ENCODE data around the gene THRSP. TPM values are rescaled to one million over a fixed set of nuclear protein-coding genes. Genes with fewer than 3 reads are reported as not detected.
"Not testable (repeated sequence)": the region's sequence is repeated elsewhere in the genome, so short reads cannot be mapped to it uniquely, and the experiment has no call there.

Gene THRSP
- total and polyA plus RNA-seq, 11 donors: 0.33 to 51.0 (median 3.9) TPM; not detected in 3

DNA sequence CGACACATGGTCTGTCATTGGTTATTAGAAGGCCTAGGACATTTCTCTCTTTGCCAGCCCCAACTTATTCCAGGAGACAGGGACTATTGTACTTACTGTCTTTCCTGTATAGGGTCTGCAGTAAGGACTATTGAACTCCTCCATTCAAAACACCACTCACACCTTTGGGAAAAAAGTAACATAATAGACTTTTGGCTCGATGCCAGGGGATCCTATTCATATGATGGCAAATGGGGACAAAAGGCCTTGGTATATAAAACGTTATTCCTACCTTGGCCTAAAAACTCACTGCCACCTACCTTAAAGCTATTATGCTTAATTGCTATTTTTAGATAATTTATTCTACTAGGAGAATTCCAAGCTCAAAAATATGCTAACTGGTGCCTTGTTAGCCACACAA, 22.3 kb downstream of the THRSP start:
- H3K36me3 ChIP-seq: no peaks in the 10 kb centered on the region
- TF ChIP-seq, protein P1, sequence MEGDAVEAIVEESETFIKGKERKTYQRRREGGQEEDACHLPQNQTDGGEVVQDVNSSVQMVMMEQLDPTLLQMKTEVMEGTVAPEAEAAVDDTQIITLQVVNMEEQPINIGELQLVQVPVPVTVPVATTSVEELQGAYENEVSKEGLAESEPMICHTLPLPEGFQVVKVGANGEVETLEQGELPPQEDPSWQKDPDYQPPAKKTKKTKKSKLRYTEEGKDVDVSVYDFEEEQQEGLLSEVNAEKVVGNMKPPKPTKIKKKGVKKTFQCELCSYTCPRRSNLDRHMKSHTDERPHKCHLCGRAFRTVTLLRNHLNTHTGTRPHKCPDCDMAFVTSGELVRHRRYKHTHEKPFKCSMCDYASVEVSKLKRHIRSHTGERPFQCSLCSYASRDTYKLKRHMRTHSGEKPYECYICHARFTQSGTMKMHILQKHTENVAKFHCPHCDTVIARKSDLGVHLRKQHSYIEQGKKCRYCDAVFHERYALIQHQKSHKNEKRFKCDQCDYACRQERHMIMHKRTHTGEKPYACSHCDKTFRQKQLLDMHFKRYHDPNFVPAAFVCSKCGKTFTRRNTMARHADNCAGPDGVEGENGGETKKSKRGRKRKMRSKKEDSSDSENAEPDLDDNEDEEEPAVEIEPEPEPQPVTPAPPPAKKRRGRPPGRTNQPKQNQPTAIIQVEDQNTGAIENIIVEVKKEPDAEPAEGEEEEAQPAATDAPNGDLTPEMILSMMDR (IDR thresholded peaks at IDR 0.05): no peak
- TF ChIP-seq POLR2A (IDR thresholded peaks at IDR 0.05): no peak
- no peak overlapping the region for H3K4me3 ChIP-seq
- WGBS, 4 donors: 60 to 80% (median 64%) methylated on average over 3 of the region's 3 CpGs
- DNase-seq: no peak
- no peaks in the 10 kb centered on the region for H3K27me3 ChIP-seq
- intact Hi-C loops (cut with DNase I): loop anchor here in 2 of 10 donors (10.0 kb wide), 2 partner anchors 99 to 479 kb away; partner anchors contain the start of genes KCTD21 (in 2 of the 2) and USP35 (in 2 of the 2)
- no peak for ATAC-seq
- H3K4me1 ChIP-seq: peaks cover 0 to 2% (median 0%) of the 10 kb centered on the region in 12 donors
- H3K27ac ChIP-seq: no peak overlapping the region
- no peaks in the 10 kb centered on the region for H3K9me3 ChIP-seq

DNA sequence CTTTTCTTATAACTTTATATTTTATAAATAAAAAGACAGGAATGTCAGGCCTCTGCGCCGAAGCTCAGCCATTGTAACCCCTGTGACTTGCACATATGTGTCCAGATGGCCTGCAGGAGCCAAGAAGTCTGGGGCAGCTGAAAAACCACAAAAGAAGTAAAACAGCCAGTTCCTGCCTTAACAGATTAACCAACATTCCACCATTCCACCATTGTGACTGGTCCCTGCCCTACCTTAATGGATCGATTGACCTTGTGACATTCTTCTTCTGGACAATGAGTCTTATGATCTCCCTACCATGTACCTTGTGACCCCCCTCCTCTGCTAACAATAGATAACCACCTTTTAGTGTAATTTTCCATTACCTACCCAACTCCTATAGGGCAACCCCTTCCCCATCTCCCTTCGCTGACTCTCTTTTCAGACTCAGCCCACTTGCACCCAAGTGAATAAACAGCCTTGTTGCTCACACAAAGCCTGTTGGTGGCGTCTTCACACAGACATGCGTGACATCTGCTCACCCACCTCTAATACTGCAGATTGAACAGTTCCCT, 22.9 kb downstream of the THRSP start:
- ATAC-seq, H3K27ac ChIP-seq, DNase-seq, H3K27me3 ChIP-seq, H3K4me1 ChIP-seq, H3K36me3 ChIP-seq, H3K4me3 ChIP-seq, H3K9me3 ChIP-seq: not testable (repeated sequence)
- intact Hi-C loops (cut with DNase I): loop anchor here in 2 of 10 donors (10.0 kb wide), 2 partner anchors 98 to 478 kb away; partner anchors contain the start of genes KCTD21 (in 2 of the 2) and USP35 (in 2 of the 2)
- 80 to 88% (median 85%) methylated on average over 6 of the region's 6 CpGs for WGBS, 4 donors

DNA sequence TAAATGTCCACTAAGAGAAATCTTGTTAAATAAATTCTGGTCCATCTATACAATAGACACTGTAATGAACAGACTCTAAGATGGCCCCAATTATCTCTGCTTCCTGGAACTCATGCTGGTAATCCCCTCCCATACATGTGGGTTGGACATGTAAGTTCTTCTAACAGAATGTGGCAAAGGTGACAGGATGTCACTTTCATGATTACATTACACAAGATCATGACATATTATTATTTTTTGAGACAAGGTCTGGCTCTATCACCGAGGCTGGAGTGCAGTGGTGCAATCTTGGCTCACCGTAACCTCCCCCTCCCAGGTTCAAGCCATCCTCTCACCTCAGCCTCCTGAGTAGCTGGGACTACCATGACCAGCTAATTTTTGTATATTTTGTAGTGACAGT, 30.6 kb downstream of the THRSP start:
- intact Hi-C loops (cut with DNase I): no loop called here
- Histone ChIP-seq H3K27me3 (no peaks in the 10 kb centered on the region), H3K4me1 (no peaks in the 10 kb centered on the region), H3K4me3 (no peak overlapping the region), H3K9me3 (no peaks in the 10 kb centered on the region), H3K27ac (no peak overlapping the region), H3K36me3 (peaks cover 0 to 28% (median 10%) of the 10 kb centered on the region in 9 donors)
- 91 to 96% (median 93%) methylated on average over 2 of the region's 2 CpGs for WGBS, 4 donors
- no peak for TF ChIP-seq POLR2A (IDR thresholded peaks at IDR 0.05)
- TF ChIP-seq, protein P1 (IDR thresholded peaks at IDR 0.05): no peak
- DNase-seq (no peak), ATAC-seq (no peak)

DNA sequence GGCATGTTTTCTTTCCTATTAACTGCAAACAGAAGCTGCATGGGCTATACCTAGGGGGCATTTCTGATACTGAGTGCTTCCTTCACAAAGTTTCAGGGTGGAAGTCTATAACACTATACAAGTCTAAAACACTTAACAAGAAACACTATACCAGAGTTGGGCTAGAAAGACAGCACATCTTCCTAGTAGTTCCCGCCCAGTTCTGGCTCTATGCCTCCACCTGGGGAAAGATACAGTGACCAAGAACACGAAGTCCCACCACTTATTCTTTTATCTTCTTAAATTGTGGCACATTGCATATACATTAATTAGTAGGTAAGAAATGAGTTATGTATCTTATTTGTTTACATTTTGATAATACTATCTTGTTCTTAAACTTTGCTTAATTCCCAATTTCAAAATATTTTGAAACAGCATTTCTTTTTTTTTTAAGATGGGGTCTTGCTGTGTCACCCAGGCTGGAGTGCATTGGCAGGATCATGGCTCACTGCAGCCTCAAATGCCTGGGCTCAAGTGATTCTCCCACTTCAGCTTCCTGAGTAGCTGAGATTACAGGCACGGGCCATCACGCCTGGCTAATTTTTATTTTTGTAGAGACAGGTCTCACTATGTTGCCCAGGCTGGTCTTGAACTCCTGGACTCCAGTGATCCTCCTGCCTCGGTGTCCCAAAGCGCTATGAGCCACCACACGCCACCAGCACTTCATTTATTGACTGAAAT, 34.2 kb downstream of the THRSP start:
- 73 to 89% (median 83%) methylated on average over 7 of the region's 7 CpGs for WGBS, 4 donors
- intact Hi-C loops (cut with DNase I): no loop called here
- no peaks in the 10 kb centered on the region for H3K27me3 ChIP-seq
- H3K4me3 ChIP-seq: no peak overlapping the region
- no peaks in the 10 kb centered on the region for H3K9me3 ChIP-seq
- TF ChIP-seq, protein P1 (IDR thresholded peaks at IDR 0.05): no peak
- no peak for TF ChIP-seq POLR2A (IDR thresholded peaks at IDR 0.05)
- DNase-seq: peak in 1 of 5 donors; percentile 25
- H3K4me1 ChIP-seq: peaks cover 0 to 10% (median 0%) of the 10 kb centered on the region in 12 donors
- H3K27ac ChIP-seq: no peak overlapping the region
- ATAC-seq: peak in 1 of 4 donors; percentile 28
- peaks cover 0 to 60% (median 35%) of the 10 kb centered on the region in 9 donors for H3K36me3 ChIP-seq
